Fibroblast of lung (primary cell): ENCODE results near the gene SLC4A1.

ENCODE experiments used
- EZH2 ChIP-seq: IDR thresholded peaks from 2 replicates; pipeline ENCODE4 v1.5.1; 2012; ENCODE audit warnings: low read length, control low read depth, mild to moderate bottlenecking; ENCODE audit errors: missing control alignments
- TF ChIP-seq, protein P1 (sequence below), 2 donors: IDR thresholded peaks in 1 of 2; conservative IDR thresholded peaks in 1 of 2; 1 replicate in 1 of 2; 2 replicates in 1 of 2; pipeline ENCODE4 v1.5.1; 2011 to 2012; ENCODE audit warnings: low read length in 2 of 2, control low read depth in 1 of 2, inconsistent platforms in 1 of 2, low read depth in 1 of 2, mild to moderate bottlenecking in 1 of 2

DNA sequence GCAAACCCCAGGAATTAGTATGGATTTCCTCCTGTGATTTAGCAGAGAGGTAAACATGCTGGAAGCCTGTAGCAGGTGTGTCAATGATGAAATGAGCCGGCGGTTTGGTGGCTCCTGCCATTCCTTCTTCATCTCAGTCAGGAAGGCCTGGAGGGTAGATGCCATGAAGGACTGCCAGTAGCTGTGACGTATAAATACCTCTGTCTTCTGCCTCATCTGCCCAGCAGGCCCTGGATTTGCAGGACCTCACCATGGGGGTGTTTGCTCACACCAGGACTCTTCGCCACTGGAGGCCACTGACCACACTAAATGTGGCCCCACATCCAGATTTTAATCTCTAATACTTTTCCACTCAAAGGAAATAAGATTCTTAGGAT, 16.1 kb upstream of the SLC4A1 start:
- no peak for TF ChIP-seq EZH2
- TF ChIP-seq, protein P1, sequence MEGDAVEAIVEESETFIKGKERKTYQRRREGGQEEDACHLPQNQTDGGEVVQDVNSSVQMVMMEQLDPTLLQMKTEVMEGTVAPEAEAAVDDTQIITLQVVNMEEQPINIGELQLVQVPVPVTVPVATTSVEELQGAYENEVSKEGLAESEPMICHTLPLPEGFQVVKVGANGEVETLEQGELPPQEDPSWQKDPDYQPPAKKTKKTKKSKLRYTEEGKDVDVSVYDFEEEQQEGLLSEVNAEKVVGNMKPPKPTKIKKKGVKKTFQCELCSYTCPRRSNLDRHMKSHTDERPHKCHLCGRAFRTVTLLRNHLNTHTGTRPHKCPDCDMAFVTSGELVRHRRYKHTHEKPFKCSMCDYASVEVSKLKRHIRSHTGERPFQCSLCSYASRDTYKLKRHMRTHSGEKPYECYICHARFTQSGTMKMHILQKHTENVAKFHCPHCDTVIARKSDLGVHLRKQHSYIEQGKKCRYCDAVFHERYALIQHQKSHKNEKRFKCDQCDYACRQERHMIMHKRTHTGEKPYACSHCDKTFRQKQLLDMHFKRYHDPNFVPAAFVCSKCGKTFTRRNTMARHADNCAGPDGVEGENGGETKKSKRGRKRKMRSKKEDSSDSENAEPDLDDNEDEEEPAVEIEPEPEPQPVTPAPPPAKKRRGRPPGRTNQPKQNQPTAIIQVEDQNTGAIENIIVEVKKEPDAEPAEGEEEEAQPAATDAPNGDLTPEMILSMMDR (conservative IDR thresholded peaks at IDR 0.05 in 1 of 2, IDR thresholded peaks at IDR 0.05 in 1 of 2; ENCODE audit: low read depth in 1 of 2, low read length in 2 of 2) = no peak
